Tibial nerve (tissue), 4 donors: ENCODE results near the gene APEX2.

ENCODE experiments used
- CTCF ChIP-seq, 5 experiments: fragments of 200-600 bp in 3 of 5; fragments of 450-650 bp in 2 of 5; sonication (generic) in 3 of 5; IDR thresholded peaks; one replicate each; pipeline ENCODE4 v1.5.1; 2016 to 2019; ENCODE audit warnings: antibody characterized with exemption in 5 of 5, mild to moderate bottlenecking in 3 of 5, moderate library complexity in 2 of 5
- EP300 ChIP-seq, 2 donors: sonication (generic); formaldehyde crosslinking; IDR thresholded peaks; one replicate each; pipeline ENCODE4 v1.6.1; 2017; ENCODE audit warnings: antibody characterized with exemption in 2 of 2, mild to moderate bottlenecking in 1 of 2
- POLR2A ChIP-seq, 2 donors: fragments of 450-650 bp; IDR thresholded peaks; one replicate each; pipeline ENCODE4 v1.6.1; 2017; ENCODE audit warnings: antibody characterized with exemption in 2 of 2, mild to moderate bottlenecking in 2 of 2, moderate library complexity in 2 of 2

DNA sequence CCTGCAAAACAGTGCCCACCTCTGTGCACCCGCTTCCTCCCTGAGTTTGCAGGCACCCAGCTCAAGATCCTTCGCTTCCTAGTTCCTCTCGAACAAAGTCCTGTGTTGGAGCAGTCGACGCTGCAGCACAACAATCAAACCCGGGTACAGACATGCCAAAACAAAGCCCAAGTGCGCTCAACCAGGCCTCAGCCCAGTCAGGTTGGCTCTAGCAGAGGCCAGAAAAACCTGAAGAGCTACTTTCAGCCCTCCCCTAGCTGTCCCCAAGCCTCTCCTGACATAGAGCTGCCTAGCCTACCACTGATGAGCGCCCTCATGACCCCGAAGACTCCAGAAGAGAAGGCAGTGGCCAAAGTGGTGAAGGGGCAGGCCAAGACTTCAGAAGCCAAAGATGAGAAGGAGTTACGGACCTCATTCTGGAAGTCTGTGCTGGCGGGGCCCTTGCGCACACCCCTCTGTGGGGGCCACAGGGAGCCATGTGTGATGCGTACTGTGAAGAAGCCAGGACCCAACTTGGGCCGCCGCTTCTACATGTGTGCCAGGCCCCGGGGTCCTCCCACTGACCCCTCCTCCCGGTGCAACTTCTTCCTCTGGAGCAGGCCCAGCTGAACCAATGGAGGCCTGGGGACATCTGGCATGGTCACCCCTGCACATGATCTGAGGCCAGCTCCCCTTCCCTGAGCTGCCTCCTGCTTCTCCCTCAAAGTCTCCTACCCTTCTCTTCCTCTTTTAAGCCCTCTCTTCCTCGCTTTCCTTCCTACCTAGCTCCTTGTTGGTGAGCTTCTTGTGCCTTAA lies 6.9 kb downstream of the APEX2 start:
- TF ChIP-seq CTCF (IDR thresholded peaks at IDR 0.05) (no peak), POLR2A (IDR thresholded peaks at IDR 0.05) (no peak), EP300 (IDR thresholded peaks at IDR 0.05) (no peak)
